K562 (cell line): ENCODE measurements around the gene WDR1. TPM values are rescaled to one million over a fixed set of nuclear protein-coding genes. Genes with fewer than 3 reads are reported as not detected.

ENCODE experiments used
- ATAC-seq: fragments of 200-7000 bp; cut with Tn5 transposase; 3 replicates; pipeline ENCODE4 v1.9.1; 2020; ENCODE audit warnings: moderate library complexity
- BruUV-seq: library from RNA; stranded (reverse); fragments of 400-500 nt; replicated peaks from 2 replicates; lab custom pipeline; 2021; lab: Mats Ljungman, UMichigan
- CTCF ChIA-PET: fragments of 300-600 bp; formaldehyde crosslinking; extraction: SDS; loops from one replicate; lab custom pipeline; 2021; ENCODE audit warnings: low intra/inter-chr PET ratio; lab: Yijun Ruan, JAX
- POLR2A ChIA-PET: fragments of 300-600, 350-650 bp; sonication (Branson Sonifier 250); formaldehyde crosslinking; extraction: SDS; loops from one replicate; lab custom pipeline; 2021; ENCODE audit warnings: antibody characterized with exemption, inconsistent platforms; lab: Yijun Ruan, JAX
- DNase-seq, 4 experiments: peaks; one replicate each; pipeline versions ENCODE4 v3.0.0 to v3.0.0-alpha.2; 2011 to 2018; ENCODE audit warnings: low spot score in 3 of 4, mixed read lengths in 3 of 4; ENCODE audit errors: extremely low read depth in 1 of 4
- FAIRE-seq: peaks from 2 replicates; lab custom pipeline; 2011; peaks lifted over from hg19 to GRCh38; lab: Jason Lieb, UNC
- H2AFZ ChIP-seq: 2 replicates; pipeline ENCODE4 v1.6.0; 2011; ENCODE audit warnings: low read depth, low read length, control low read depth, inconsistent platforms
- H3K27ac ChIP-seq: fragments of 200-600 bp; 3 replicates; pipeline ENCODE4 v1.8.0; 2011; ENCODE audit warnings: low read depth, mild to moderate bottlenecking, control low read depth, inconsistent platforms, low read length, moderate library complexity, mixed read lengths; ENCODE audit errors: extremely low read depth
- H3K27me3 ChIP-seq, 2 experiments: fragments of 300-600 bp in 1 of 2; 2 replicates in 1 of 2; 3 replicates in 1 of 2; pipeline versions ENCODE4 v1.6.0 to v1.8.0; 2011; ENCODE audit warnings: inconsistent platforms in 2 of 2, low read length in 2 of 2, mild to moderate bottlenecking in 1 of 2, mixed read lengths in 1 of 2, moderate library complexity in 1 of 2; ENCODE audit not compliant: control insufficient read depth in 2 of 2, insufficient read depth in 2 of 2
- H3K36me3 ChIP-seq: fragments of 300-600 bp; 3 replicates; pipeline ENCODE4 v1.8.0; 2011; ENCODE audit warnings: mild to moderate bottlenecking, low read length, inconsistent platforms; ENCODE audit not compliant: control insufficient read depth, insufficient read depth
- H3K4me1 ChIP-seq, 2 experiments: fragments of 200-600 bp in 1 of 2; replicated peaks in 1 of 2; 2 replicates in 1 of 2; 3 replicates in 1 of 2; pipeline versions ENCODE4 v1.5.1 to v1.8.0; 2011; ENCODE audit warnings: inconsistent platforms in 2 of 2, low read length in 2 of 2, mild to moderate bottlenecking in 1 of 2, mixed read lengths in 1 of 2, moderate library complexity in 1 of 2; ENCODE audit not compliant: control insufficient read depth in 2 of 2, insufficient read depth in 2 of 2
- H3K4me2 ChIP-seq: 2 replicates; pipeline ENCODE4 v1.6.1; 2011; ENCODE audit warnings: low read length, control low read depth, inconsistent platforms, mixed read lengths; ENCODE audit not compliant: insufficient read depth
- H3K4me3 ChIP-seq: fragments of 200-600 bp; sonication (generic), shearing (Covaris generic); 2 replicates; pipeline ENCODE4 v1.5.1; 2016; ENCODE audit warnings: control low read depth, inconsistent platforms
- H3K79me2 ChIP-seq: fragments of 200-600 bp; 3 replicates; pipeline ENCODE4 v1.8.0; 2011; ENCODE audit warnings: low read length, inconsistent platforms; ENCODE audit not compliant: control insufficient read depth, insufficient read depth
- H3K9ac ChIP-seq, 2 experiments: 2 replicates each; pipeline versions ENCODE4 v1.6.0 to v1.6.1; 2011; ENCODE audit warnings: low read depth in 2 of 2, low read length in 2 of 2, control low read depth in 1 of 2, inconsistent platforms in 1 of 2, mild to moderate bottlenecking in 1 of 2, mixed read lengths in 1 of 2; ENCODE audit not compliant: insufficient read depth in 1 of 2
- H3K9me1 ChIP-seq: one replicate; pipeline ENCODE4 v1.6.0; 2011; ENCODE audit warnings: inconsistent platforms, mild to moderate bottlenecking, low read length, moderate library complexity; ENCODE audit not compliant: control insufficient read depth, insufficient read depth
- H3K9me3 ChIP-seq: replicated peaks from 2 replicates; pipeline ENCODE4 v1.5.1; 2011; ENCODE audit warnings: low read depth, low read length, inconsistent platforms; ENCODE audit not compliant: control insufficient read depth, insufficient read depth
- H4K20me1 ChIP-seq: replicated peaks from 2 replicates; pipeline ENCODE4 v1.6.1; 2011; ENCODE audit warnings: low read length, inconsistent platforms, mixed read lengths; ENCODE audit not compliant: control insufficient read depth, insufficient read depth
- ATF6 ChIP-seq: sonication (generic); formaldehyde crosslinking; IDR thresholded peaks from 2 replicates; pipeline ENCODE4 v1.4.0; 2020; ENCODE audit warnings: mild to moderate bottlenecking, missing genetic modification reagents
- HMG20B ChIP-seq: fragments of 250-450 bp; sonication (Bioruptor Pico); IDR thresholded peaks from 2 replicates; pipeline ENCODE4 v1.5.0; 2021; ENCODE audit warnings: mild to moderate bottlenecking
- MLLT1 ChIP-seq, 2 experiments: fragments of 450-650 bp; IDR thresholded peaks; 2 replicates each; pipeline ENCODE4 v1.6.1; 2016
- MYNN ChIP-seq, 2 experiments: sonication (generic); formaldehyde crosslinking in 1 of 2; IDR thresholded peaks; 2 replicates each; pipeline versions ENCODE4 v1.5.0 to v1.6.1; 2016 to 2020; ENCODE audit warnings: antibody characterized with exemption in 1 of 2, missing genetic modification reagents in 1 of 2
- NKRF ChIP-seq: fragments of 450-650 bp; IDR thresholded peaks from 2 replicates; pipeline ENCODE4 v1.6.1; 2016; ENCODE audit warnings: borderline replicate concordance
- POLR2A ChIP-seq: fragments of 450-650 bp; conservative IDR thresholded peaks from 2 replicates; pipeline ENCODE4 v1.6.1; 2016
- SUPT5H ChIP-seq: fragments of 450-650 bp; IDR thresholded peaks from 2 replicates; pipeline ENCODE4 v1.6.1; 2016
- TCF7L2 ChIP-seq: fragments of 150-350 bp; IDR thresholded peaks from 2 replicates; pipeline ENCODE4 v1.6.1; 2016; ENCODE audit warnings: low read depth, mild to moderate bottlenecking, low read length, moderate library complexity
- WGBS: fragments of 100-300 bp; shearing (Covaris generic); methylation state at CpG from one replicate; pipeline ENCODE4 v1.1.6; 2016; ENCODE audit warnings: low coverage, mixed read lengths; ENCODE audit not compliant: insufficient coverage; ENCODE audit errors: missing lambda C conversion rate; 5-methylcytosine and 5-hydroxymethylcytosine counted together
- in situ Hi-C: fragments of 300-500 bp; cut with MboI; formaldehyde crosslinking; loops from 4 replicates; pipeline ENCODE4 v1.15.0; 2018; ENCODE audit warnings: inconsistent platforms, mixed read lengths
- intact Hi-C: fragments of 100-400 bp; cut with micrococcal nuclease; formaldehyde crosslinking; loops from 2 replicates; pipeline ENCODE4 v1.14.2; 2022
- polyA plus RNA-seq, 8 experiments: library from polyadenylated mRNA; depleted of rRNA in 4 of 8; stranded (reverse) in 5 of 8; unstranded in 3 of 8; fragments of >200 nt; fragmentation: Nextera tagmentation in 2 of 8; fragmentation: Illumina TruSeq in 1 of 8; extraction: Ambion mirVana in 2 of 8; extraction: Trizol in 1 of 8; gene quantifications; 2 replicates each; pipeline versions ENCODE4 v1.2.1 to v1.2.3, GENCODE V29; 2011 to 2014; ENCODE audit warnings: inconsistent platforms in 1 of 8, missing spikeins in 1 of 8
- total RNA-seq, 7 experiments: library from RNA; depleted of rRNA in 6 of 7; stranded (reverse); fragments of >200 nt in 6 of 7; fragmentation: Illumina TruSeq in 2 of 7; extraction: Trizol in 2 of 7; gene quantifications; 2 replicates each; pipeline versions ENCODE4 v1.2.1 to v1.2.3, GENCODE V29; 2011 to 2021; ENCODE audit warnings: low replicate concordance in 1 of 7

WDR1 gene
- total and polyA plus RNA-seq, 9 of the 15 experiments (the other 6 are each of a cell fraction or from before 2014, with no cell fraction given) = 16.1 to 213 (median 125) TPM

- TF ChIP-seq NKRF (no peak), MLLT1 (IDR thresholded peaks at IDR 0.05) (no peak), HMG20B (no peak)
Measured at GRCh38 chr4:10074076-10074766, 42.4 kb downstream of the WDR1 start (continued).

- Histone ChIP-seq H3K27ac (no peak overlapping the region), H3K9me3 (no peaks in the 10 kb centered on the region), H3K9me1 (no peaks in the 10 kb centered on the region), H3K79me2 (no peaks in the 10 kb centered on the region), H3K4me3 (no peak overlapping the region), H3K4me2 (no peak overlapping the region), H4K20me1 (no peaks in the 10 kb centered on the region; the same call in none of the 2 replicates), H3K9ac (no peak overlapping the region), H3K27me3 (no peaks in the 10 kb centered on the region; a peak in 1 of 5 replicates), H3K4me1 (peaks cover 0 to 5% of the 10 kb centered on the region in 2 experiments; a peak in 2 of 5 replicates), H3K36me3 (peaks cover 42% of the 10 kb centered on the region; the same call in 2 of the 3 replicates), H2AFZ (no peak overlapping the region)
- no peak for DNase-seq
- peak; percentile 33; the same call in 2 of the 3 replicates for ATAC-seq
- CTCF ChIA-PET = no interaction called here
- no peak for FAIRE-seq
- POLR2A ChIA-PET = interaction anchor here (0.7 to 1.1 kb wide), 2 partner anchors 36 to 45 kb away, joined by 3 read pairs; no protein-coding TSS in a partner anchor
- TF ChIP-seq POLR2A (peak; percentile 45; the same call in 1 of the 2 replicates), SUPT5H (0 out of 2 replicates have a peak, but pooled peaks have one; percentile 43), TCF7L2 (no peak), MYNN (IDR thresholded peaks at IDR 0.05) (peak; percentile 25; the same call in 1 of the 2 replicates), MYNN (CRISPR knock-in tag; IDR thresholded peaks at IDR 0.05) (no peak), ATF6 (CRISPR knock-in tag) (no peak)
- in situ Hi-C loops (no loop called here), intact Hi-C loops (loop anchor here (5.0 kb wide), 2 partner anchors 330 to 465 kb away; no protein-coding TSS in a partner anchor)
- WGBS = 54% methylated on average over 7 of the region's 7 CpGs
- BruUV-seq = no TSS peak
Measured at GRCh38 chr4:10072420-10073017, 44.1 kb downstream of the WDR1 start.
